Measurements from ENCODE around the gene TENM4.

Gene TENM4

GRCh38 chr11:79329561-79329960 lies 111.3 kb downstream of the TENM4 start:
- TF ChIP-seq CTCF (IDR thresholded peaks at IDR 0.05; ENCODE audit: low read depth, low read length, poor library complexity, severe bottlenecking) (no peak), EZH2phosphoT487 (IDR thresholded peaks at IDR 0.05; ENCODE audit: borderline replicate concordance, low read length) (no peak)
- no peaks in the 10 kb centered on the region for H3K79me2 ChIP-seq (ENCODE audit: control insufficient read depth, low read length)
- no peaks in the 10 kb centered on the region for H3K9me3 ChIP-seq (ENCODE audit: control insufficient read depth, insufficient read depth, low read length)
- no peaks in the 10 kb centered on the region; the same call in 1 of the 2 replicates for H3K9me2 ChIP-seq (replicated peaks; ENCODE audit: control insufficient read depth, low read length)
- no peaks in the 10 kb centered on the region for H3F3A ChIP-seq (ENCODE audit: control insufficient read depth, insufficient read depth)
- no peaks in the 10 kb centered on the region for H3K4me1 ChIP-seq (ENCODE audit: control insufficient read depth, low read length)
- no peaks in the 10 kb centered on the region for H3K36me3 ChIP-seq (ENCODE audit: control insufficient read depth, low read length)
- no peak overlapping the region for H3K4me2 ChIP-seq (ENCODE audit: low read length)
- H3K27ac ChIP-seq (ENCODE audit: low read depth, low read length) = no peak overlapping the region
- H3K4me3 ChIP-seq (ENCODE audit: low read length) = no peak overlapping the region
- H3K27me3 ChIP-seq (ENCODE audit: control insufficient read depth, low read length) = no peaks in the 10 kb centered on the region
- H4K20me1 ChIP-seq (ENCODE audit: control insufficient read depth, insufficient read depth, low read depth, low read length) = no peaks in the 10 kb centered on the region

GRCh38 chr11:79328402-79328801 lies 112.4 kb downstream of the TENM4 start:
- Histone ChIP-seq H3K4me1 (ENCODE audit: control insufficient read depth, low read length) (no peaks in the 10 kb centered on the region), H3K36me3 (ENCODE audit: control insufficient read depth, low read length) (no peaks in the 10 kb centered on the region), H3K4me2 (ENCODE audit: low read length) (no peak overlapping the region), H3K27me3 (ENCODE audit: control insufficient read depth, low read length) (no peaks in the 10 kb centered on the region), H3K9me3 (ENCODE audit: control insufficient read depth, insufficient read depth, low read length) (no peaks in the 10 kb centered on the region), H3K27ac (ENCODE audit: low read depth, low read length) (no peak overlapping the region), H3K79me2 (ENCODE audit: control insufficient read depth, low read length) (no peaks in the 10 kb centered on the region), H4K20me1 (ENCODE audit: control insufficient read depth, insufficient read depth, low read depth, low read length) (no peaks in the 10 kb centered on the region), H3K4me3 (ENCODE audit: low read length) (no peak overlapping the region), H3K9me2 (replicated peaks; ENCODE audit: control insufficient read depth, low read length) (no peaks in the 10 kb centered on the region; the same call in 1 of the 2 replicates), H3F3A (ENCODE audit: control insufficient read depth, insufficient read depth) (no peaks in the 10 kb centered on the region)
- TF ChIP-seq CTCF (IDR thresholded peaks at IDR 0.05; ENCODE audit: low read depth, low read length, poor library complexity, severe bottlenecking) = no peak
- TF ChIP-seq EZH2phosphoT487 (IDR thresholded peaks at IDR 0.05; ENCODE audit: borderline replicate concordance, low read length) = no peak

- no peak for TF ChIP-seq EZH2phosphoT487 (IDR thresholded peaks at IDR 0.05; ENCODE audit: borderline replicate concordance, low read length)
- TF ChIP-seq CTCF (IDR thresholded peaks at IDR 0.05; ENCODE audit: low read depth, low read length, poor library complexity, severe bottlenecking) = no peak
- no peak overlapping the region for H3K4me3 ChIP-seq (ENCODE audit: low read length)
Observed at GRCh38 chr11:79325851-79326250, 115.0 kb downstream of the TENM4 start.

More at GRCh38 chr11:79325851-79326250, 115.0 kb downstream of the TENM4 start:
- Histone ChIP-seq H3K9me2 (replicated peaks; ENCODE audit: control insufficient read depth, low read length) (no peaks in the 10 kb centered on the region; the same call in 1 of the 2 replicates), H4K20me1 (ENCODE audit: control insufficient read depth, insufficient read depth, low read depth, low read length) (no peaks in the 10 kb centered on the region), H3K27ac (ENCODE audit: low read depth, low read length) (no peak overlapping the region), H3K4me1 (ENCODE audit: control insufficient read depth, low read length) (no peaks in the 10 kb centered on the region), H3K9me3 (ENCODE audit: control insufficient read depth, insufficient read depth, low read length) (no peaks in the 10 kb centered on the region), H3K36me3 (ENCODE audit: control insufficient read depth, low read length) (no peaks in the 10 kb centered on the region), H3K4me2 (ENCODE audit: low read length) (no peak overlapping the region), H3F3A (ENCODE audit: control insufficient read depth, insufficient read depth) (no peaks in the 10 kb centered on the region), H3K79me2 (ENCODE audit: control insufficient read depth, low read length) (no peaks in the 10 kb centered on the region), H3K27me3 (ENCODE audit: control insufficient read depth, low read length) (no peaks in the 10 kb centered on the region)

All from DOHH2 (cell line).